ACC112 (cell line): ENCODE data around the gene TMEM164.

Source experiments
- H2AFZ ChIP-seq: fragments of 200-600 bp; sonication (generic); one replicate; pipeline ENCODE4 v1.6.0; 2017; ENCODE audit warnings: antibody characterized with exemption, low read length; ENCODE audit not compliant: unreplicated experiment
- H3K27ac ChIP-seq: fragments of 200-600 bp; sonication (generic); 2 replicates; pipeline ENCODE4 v1.5.1; 2014; ENCODE audit warnings: low read depth, mild to moderate bottlenecking, antibody characterized with exemption, low read length, moderate library complexity
- H3K27me3 ChIP-seq: fragments of 200-600 bp; sonication (generic); 2 replicates; pipeline ENCODE4 v1.6.1; 2014; ENCODE audit warnings: mild to moderate bottlenecking, antibody characterized with exemption, low read length, moderate library complexity, mixed read lengths; ENCODE audit not compliant: insufficient read depth
- H3K36me3 ChIP-seq: fragments of 200-600 bp; sonication (generic); 2 replicates; pipeline ENCODE4 v1.6.1; 2016; ENCODE audit warnings: mild to moderate bottlenecking, antibody characterized with exemption, low read length, moderate library complexity, mixed read lengths; ENCODE audit not compliant: insufficient read depth
- H3K4me1 ChIP-seq: fragments of 200-600 bp; sonication (generic); one replicate; pipeline ENCODE4 v1.6.1; 2016; ENCODE audit warnings: low read length, mixed read lengths; ENCODE audit not compliant: insufficient read depth, unreplicated experiment, control insufficient read depth
- H3K4me3 ChIP-seq: fragments of 200-600 bp; sonication (generic); 2 replicates; pipeline ENCODE4 v1.5.1; 2014; ENCODE audit warnings: mild to moderate bottlenecking, low read depth, low read length
- H3K79me2 ChIP-seq: fragments of 200-600 bp; sonication (generic); one replicate; pipeline ENCODE4 v1.6.0; 2016; ENCODE audit warnings: low read length; ENCODE audit not compliant: control insufficient read depth, unreplicated experiment, insufficient read depth

TMEM164 gene

DNA sequence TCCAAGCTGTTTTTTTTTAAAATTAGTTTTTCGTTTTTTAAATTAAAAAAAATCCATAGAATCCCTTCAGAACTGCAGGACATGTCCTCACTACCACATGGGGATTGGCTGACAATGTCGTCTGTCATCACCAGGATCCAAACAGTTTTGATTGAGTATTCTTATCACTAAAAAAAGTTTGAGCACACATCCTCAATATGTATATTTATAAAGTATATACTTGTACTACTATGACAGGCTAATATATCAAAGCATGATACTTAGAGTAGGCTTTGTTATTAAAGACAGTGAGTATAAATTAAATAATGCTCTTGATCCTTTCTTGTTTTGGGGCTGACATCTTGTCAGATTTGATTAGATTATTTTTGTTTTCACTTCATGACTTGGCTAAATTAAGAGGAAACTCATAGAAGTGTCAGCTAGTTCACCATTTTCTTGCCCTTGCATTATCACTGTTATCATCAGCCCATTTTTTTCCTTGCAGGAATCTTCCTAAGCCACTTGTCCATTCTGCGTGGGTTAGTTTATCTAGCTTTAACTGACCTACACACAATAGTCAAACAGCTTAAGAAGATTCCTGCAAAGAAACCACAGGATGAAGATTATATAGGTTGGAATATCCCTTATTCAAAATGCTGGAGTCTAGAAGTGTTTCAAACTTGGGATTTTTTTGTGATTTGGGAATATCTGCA is 222.2 kb downstream of the TMEM164 start:
- Histone ChIP-seq H2AFZ (no peak overlapping the region), H3K79me2 (peaks cover 14% of the 10 kb centered on the region), H3K27ac (no peak overlapping the region), H3K4me3 (no peak overlapping the region), H3K4me1 (peaks cover 19% of the 10 kb centered on the region), H3K36me3 (no peaks in the 10 kb centered on the region), H3K27me3 (no peaks in the 10 kb centered on the region)

DNA sequence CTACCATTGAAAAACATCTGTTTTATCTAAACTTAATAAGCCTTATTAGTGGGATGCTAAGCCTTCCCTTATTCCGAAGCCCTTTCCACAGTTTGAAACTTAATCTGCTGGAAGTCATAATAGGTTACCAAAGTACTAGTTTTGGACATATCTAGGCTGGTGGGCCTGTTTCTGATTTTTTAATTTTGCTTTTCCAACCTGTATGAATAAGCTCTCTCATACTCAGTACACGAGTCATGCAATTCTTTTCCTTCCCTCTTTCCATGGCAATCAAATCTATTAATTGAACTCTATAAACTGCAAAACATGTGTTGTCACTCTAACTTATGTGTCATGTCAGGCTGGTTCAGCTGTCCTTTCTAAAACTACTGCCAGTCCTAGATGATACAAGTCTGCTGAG is 224.0 kb downstream of the TMEM164 start:
- H3K27ac ChIP-seq: peak overlapping the region; percentile 63

More for the DNA sequence above, 224.0 kb downstream of the TMEM164 start:
- H2AFZ ChIP-seq: no peak overlapping the region
- no peaks in the 10 kb centered on the region for H3K27me3 ChIP-seq
- H3K4me3 ChIP-seq: no peak overlapping the region
- H3K79me2 ChIP-seq: peaks cover 8% of the 10 kb centered on the region
- peaks cover 14% of the 10 kb centered on the region for H3K4me1 ChIP-seq
- H3K36me3 ChIP-seq: no peaks in the 10 kb centered on the region
